ENCODE results near the gene YTHDF1.
A peak's percentile ranks its signal among the peaks of the same experiment; 100 is the strongest.

DNA sequence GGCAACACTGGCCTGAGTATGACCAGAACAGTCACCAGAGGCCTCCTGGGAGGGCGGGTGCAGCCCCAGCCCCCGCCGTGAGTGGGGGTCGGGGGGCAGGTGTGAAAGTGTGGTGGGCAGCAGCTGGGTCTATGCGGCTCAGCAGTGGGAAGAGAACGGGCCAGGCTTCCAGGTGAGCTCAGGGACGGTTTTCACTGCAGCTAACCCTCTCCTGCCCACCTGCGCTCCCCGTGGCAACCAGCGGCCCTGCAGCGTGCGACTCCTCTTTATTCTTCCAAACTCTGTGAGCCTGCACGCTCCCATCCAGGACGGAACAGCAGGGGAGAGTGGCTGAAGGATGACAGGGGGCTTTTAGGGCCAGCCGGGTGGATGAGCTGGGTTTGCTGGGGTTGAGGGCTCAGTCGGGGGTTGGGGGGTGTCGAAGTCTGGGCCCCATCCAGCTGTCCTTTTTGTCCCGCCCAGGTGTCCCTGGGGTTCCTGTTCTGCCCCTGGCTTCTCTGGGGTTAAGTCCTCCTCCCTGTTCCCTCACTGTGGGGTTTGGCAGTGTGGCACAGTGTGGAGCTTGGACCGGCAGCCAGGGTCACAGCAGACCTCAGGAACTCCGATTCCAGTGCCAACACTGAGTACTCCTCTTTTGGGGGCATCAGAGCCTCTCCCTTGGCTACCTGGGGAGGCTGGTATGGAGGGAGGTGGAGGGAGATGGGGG is 18.9 kb upstream of the YTHDF1 start:
- TF ChIP-seq, protein P1, sequence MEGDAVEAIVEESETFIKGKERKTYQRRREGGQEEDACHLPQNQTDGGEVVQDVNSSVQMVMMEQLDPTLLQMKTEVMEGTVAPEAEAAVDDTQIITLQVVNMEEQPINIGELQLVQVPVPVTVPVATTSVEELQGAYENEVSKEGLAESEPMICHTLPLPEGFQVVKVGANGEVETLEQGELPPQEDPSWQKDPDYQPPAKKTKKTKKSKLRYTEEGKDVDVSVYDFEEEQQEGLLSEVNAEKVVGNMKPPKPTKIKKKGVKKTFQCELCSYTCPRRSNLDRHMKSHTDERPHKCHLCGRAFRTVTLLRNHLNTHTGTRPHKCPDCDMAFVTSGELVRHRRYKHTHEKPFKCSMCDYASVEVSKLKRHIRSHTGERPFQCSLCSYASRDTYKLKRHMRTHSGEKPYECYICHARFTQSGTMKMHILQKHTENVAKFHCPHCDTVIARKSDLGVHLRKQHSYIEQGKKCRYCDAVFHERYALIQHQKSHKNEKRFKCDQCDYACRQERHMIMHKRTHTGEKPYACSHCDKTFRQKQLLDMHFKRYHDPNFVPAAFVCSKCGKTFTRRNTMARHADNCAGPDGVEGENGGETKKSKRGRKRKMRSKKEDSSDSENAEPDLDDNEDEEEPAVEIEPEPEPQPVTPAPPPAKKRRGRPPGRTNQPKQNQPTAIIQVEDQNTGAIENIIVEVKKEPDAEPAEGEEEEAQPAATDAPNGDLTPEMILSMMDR (conservative IDR thresholded peaks at IDR 0.05; ENCODE audit: low read depth, low read length): 0 out of 2 replicates have a peak, but pooled peaks have one; percentile 10
- TF ChIP-seq MAFK (IDR thresholded peaks at IDR 0.05; ENCODE audit: low read depth, low read length): no peak
- TF ChIP-seq, protein P2, sequence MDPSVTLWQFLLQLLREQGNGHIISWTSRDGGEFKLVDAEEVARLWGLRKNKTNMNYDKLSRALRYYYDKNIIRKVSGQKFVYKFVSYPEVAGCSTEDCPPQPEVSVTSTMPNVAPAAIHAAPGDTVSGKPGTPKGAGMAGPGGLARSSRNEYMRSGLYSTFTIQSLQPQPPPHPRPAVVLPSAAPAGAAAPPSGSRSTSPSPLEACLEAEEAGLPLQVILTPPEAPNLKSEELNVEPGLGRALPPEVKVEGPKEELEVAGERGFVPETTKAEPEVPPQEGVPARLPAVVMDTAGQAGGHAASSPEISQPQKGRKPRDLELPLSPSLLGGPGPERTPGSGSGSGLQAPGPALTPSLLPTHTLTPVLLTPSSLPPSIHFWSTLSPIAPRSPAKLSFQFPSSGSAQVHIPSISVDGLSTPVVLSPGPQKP (IDR thresholded peaks at IDR 0.05; ENCODE audit: borderline replicate concordance, low read depth, low read length): no peak
- no peak for TF ChIP-seq CEBPB (IDR thresholded peaks at IDR 0.05; ENCODE audit: low read depth, low read length)
- no peak for TF ChIP-seq POLR2A (IDR thresholded peaks at IDR 0.05; ENCODE audit: low read depth, low read length)
- no peak for TF ChIP-seq NFE2L2 (IDR thresholded peaks at IDR 0.05; ENCODE audit: low read depth, low read length)
- TF ChIP-seq RAD21 (IDR thresholded peaks at IDR 0.05; ENCODE audit: low read length): no peak
